ENCODE measurements around the gene GAD1. TPM values are rescaled to one million over a fixed set of nuclear protein-coding genes. Genes with fewer than 3 reads are reported as not detected.

The GAD1 gene
- total and polyA plus RNA-seq, 2 donors (not counting 3 experiments of a cell fraction or from before 2014, with no cell fraction given) = 0.60 to 0.62 TPM

DNA sequence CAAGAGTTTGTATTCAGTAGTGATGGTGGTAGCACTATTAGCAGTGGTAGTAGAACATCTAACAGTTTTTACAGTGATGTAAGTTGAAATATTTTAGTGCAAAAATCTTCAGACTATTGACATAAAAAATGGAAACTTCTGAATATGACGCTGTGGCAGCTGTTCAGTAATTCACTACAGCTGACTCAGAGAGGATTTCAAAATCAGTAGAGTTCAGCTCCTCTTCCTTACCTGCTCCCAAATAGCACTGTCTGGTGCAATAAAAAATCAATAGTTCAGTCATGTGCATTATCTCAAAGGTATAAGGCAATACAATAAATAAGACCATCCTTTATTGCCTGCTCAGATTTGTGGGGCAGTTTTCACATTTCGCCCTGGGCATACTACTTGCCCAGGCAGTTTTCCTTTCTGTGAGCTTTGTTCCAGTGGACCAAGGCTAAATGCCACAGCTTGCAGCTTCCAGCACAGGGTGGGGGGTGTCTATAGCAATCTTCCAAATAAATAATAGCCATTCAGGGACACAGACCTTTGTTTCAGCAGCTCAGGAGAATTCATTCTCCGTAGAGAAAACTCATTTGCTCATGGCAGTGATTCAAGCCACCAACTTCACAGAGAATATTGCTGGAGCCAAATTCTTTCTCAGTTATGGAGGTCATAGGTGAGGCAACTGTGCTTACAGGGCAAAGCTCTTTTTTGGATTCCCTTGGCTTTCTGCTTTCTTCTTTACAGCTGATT, 78.5 kb downstream of the GAD1 start:
- H4K20me1 ChIP-seq (replicated peaks; ENCODE audit: control insufficient read depth, extremely low read depth, insufficient read depth, low read length) = no peaks in the 10 kb centered on the region
- H3K4me1 ChIP-seq (ENCODE audit: control insufficient read depth, extremely low read depth, insufficient read depth, low read length) = no peaks in the 10 kb centered on the region
- no peak overlapping the region for H3K4me2 ChIP-seq (ENCODE audit: insufficient read depth, low read length)
- TF ChIP-seq GATA2 (IDR thresholded peaks at IDR 0.05; ENCODE audit: insufficient read depth, insufficient read length, low read depth, low read length) (no peak), POLR2AphosphoS5 (IDR thresholded peaks at IDR 0.05; ENCODE audit: insufficient read depth, low read depth, low read length) (no peak), FOS (IDR thresholded peaks at IDR 0.05; ENCODE audit: borderline replicate concordance, insufficient read depth, low read length) (no peak), POLR2A (IDR thresholded peaks at IDR 0.05; ENCODE audit: low read depth, low read length) (no peak), EZH2 (IDR thresholded peaks at IDR 0.05; ENCODE audit: borderline replicate concordance, low read depth, low read length, severe bottlenecking) (no peak), JUN (IDR thresholded peaks at IDR 0.05; ENCODE audit: borderline replicate concordance, insufficient read depth, insufficient read length, low read depth) (no peak), MYC (IDR thresholded peaks at IDR 0.05; ENCODE audit: low read depth, low read length) (no peak)
- TF ChIP-seq, protein P1, sequence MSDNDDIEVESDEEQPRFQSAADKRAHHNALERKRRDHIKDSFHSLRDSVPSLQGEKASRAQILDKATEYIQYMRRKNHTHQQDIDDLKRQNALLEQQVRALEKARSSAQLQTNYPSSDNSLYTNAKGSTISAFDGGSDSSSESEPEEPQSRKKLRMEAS (IDR thresholded peaks at IDR 0.05; ENCODE audit: insufficient read depth, insufficient read length) = no peak
- TF ChIP-seq, protein P2, sequence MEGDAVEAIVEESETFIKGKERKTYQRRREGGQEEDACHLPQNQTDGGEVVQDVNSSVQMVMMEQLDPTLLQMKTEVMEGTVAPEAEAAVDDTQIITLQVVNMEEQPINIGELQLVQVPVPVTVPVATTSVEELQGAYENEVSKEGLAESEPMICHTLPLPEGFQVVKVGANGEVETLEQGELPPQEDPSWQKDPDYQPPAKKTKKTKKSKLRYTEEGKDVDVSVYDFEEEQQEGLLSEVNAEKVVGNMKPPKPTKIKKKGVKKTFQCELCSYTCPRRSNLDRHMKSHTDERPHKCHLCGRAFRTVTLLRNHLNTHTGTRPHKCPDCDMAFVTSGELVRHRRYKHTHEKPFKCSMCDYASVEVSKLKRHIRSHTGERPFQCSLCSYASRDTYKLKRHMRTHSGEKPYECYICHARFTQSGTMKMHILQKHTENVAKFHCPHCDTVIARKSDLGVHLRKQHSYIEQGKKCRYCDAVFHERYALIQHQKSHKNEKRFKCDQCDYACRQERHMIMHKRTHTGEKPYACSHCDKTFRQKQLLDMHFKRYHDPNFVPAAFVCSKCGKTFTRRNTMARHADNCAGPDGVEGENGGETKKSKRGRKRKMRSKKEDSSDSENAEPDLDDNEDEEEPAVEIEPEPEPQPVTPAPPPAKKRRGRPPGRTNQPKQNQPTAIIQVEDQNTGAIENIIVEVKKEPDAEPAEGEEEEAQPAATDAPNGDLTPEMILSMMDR (IDR thresholded peaks at IDR 0.05; ENCODE audit: extremely low read depth in 1 of 2, insufficient read depth in 1 of 2, low read depth in 1 of 2, low read length in 2 of 2) = no peak
- no peak overlapping the region for H3K4me3 ChIP-seq (replicated peaks in 1 of 3; ENCODE audit: insufficient read depth in 1 of 3, low read depth in 1 of 3, low read length in 3 of 3)
- dilution Hi-C loops (cut with MboI; ENCODE audit: extremely low pct_ligation_motif_present, low sequenced_read_pairs) (no loop called here), intact Hi-C loops (cut with micrococcal nuclease) (no loop called here)
- no TSS peak for BruUV-seq (replicated peaks)
- no peak overlapping the region for H3K9ac ChIP-seq (replicated peaks; ENCODE audit: extremely low read depth, insufficient read depth, low read length)
- H2AFZ ChIP-seq (ENCODE audit: low read depth, low read length) = no peak overlapping the region
- POLR2A ChIA-PET = no interaction called here
- CTCF ChIA-PET = interaction anchor here (1.7 kb wide), 1 partner anchor 22 kb away, joined by 5 read pairs; no protein-coding TSS in a partner anchor
- no peaks in the 10 kb centered on the region for H3K9me3 ChIP-seq (replicated peaks; ENCODE audit: control insufficient read depth, insufficient read depth, low read length)
- no peaks in the 10 kb centered on the region for H3K9me1 ChIP-seq (replicated peaks; ENCODE audit: control insufficient read depth, extremely low read depth, insufficient read depth, low read length)
- DNase-seq (ENCODE audit: low read depth, low spot score) = no peak
- H3K27me3 ChIP-seq (ENCODE audit: control insufficient read depth in 2 of 2, insufficient read depth in 2 of 2, low read length in 2 of 2) = peaks cover 5 to 7% of the 10 kb centered on the region in 2 experiments
- FAIRE-seq = no peak
- H3K79me2 ChIP-seq (ENCODE audit: control insufficient read depth, insufficient read depth, low read length) = no peaks in the 10 kb centered on the region
- H3K36me3 ChIP-seq (ENCODE audit: control insufficient read depth in 2 of 2, extremely low read depth in 1 of 2, insufficient read depth in 2 of 2, low read length in 2 of 2) = no peaks in the 10 kb centered on the region
- H3K27ac ChIP-seq (ENCODE audit: insufficient read depth, low read depth, low read length) = no peak overlapping the region
